C4-2B (cell line): ENCODE measurements around the gene CNKSR2.

ENCODE experiments used
- ZFX ChIP-seq: fragments of 450-650 bp; IDR thresholded peaks from 2 replicates; pipeline ENCODE4 v1.6.1; 2017
- TF ChIP-seq, protein P1 (sequence below): fragments of 450-650 bp; conservative IDR thresholded peaks from 2 replicates; pipeline ENCODE4 v1.5.1; 2017; ENCODE audit warnings: mild to moderate bottlenecking

DNA sequence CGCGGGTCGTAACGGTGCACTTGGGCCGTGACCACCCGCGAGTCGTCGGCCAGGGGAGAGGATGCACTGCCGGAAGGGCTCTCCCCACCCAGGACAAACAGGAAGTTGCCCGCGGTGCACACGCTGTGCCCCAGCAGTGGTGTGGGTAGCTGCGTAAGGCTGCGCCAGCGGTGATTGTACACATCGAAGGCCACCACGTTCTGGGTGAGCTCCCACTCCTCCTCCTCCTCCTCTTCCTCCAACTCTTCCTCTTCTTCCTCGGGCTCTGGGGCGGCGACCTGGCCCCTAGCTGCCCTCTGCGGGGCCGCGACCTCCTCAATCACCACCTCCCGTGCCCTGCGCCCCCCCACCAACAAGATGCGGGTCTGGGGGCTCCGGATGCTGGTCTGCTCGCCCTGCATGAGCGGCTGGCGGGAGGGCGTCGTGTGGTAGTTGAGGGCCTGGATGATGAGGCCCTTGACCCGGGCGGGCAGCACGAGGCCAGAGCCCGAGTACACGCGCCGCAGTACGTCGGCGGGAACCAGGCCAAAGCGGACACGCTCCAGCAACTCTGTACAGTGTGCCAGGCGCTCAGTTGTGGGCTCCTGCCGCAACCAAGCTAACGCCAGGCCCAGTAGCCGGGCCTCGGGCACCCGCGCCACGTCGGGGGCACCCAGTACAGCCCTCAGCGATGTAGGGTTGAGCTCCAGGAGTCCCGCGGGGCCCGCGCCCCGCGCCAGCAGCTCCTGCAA is 282.5 kb downstream of the CNKSR2 start:
- TF ChIP-seq, protein P1, sequence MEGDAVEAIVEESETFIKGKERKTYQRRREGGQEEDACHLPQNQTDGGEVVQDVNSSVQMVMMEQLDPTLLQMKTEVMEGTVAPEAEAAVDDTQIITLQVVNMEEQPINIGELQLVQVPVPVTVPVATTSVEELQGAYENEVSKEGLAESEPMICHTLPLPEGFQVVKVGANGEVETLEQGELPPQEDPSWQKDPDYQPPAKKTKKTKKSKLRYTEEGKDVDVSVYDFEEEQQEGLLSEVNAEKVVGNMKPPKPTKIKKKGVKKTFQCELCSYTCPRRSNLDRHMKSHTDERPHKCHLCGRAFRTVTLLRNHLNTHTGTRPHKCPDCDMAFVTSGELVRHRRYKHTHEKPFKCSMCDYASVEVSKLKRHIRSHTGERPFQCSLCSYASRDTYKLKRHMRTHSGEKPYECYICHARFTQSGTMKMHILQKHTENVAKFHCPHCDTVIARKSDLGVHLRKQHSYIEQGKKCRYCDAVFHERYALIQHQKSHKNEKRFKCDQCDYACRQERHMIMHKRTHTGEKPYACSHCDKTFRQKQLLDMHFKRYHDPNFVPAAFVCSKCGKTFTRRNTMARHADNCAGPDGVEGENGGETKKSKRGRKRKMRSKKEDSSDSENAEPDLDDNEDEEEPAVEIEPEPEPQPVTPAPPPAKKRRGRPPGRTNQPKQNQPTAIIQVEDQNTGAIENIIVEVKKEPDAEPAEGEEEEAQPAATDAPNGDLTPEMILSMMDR, result no peak
- TF ChIP-seq ZFX, result no peak
